OCI-LY7 (cell line): ENCODE data around the gene CHD9.

ENCODE experiments used
- EZH2phosphoT487 ChIP-seq: fragments of 200-600 bp; sonication (generic); IDR thresholded peaks from 2 replicates; pipeline ENCODE4 v1.6.1; 2018; ENCODE audit warnings: low read depth, borderline replicate concordance, mild to moderate bottlenecking, mixed run types, antibody characterized with exemption, low read length, moderate library complexity, mixed read lengths
- TF ChIP-seq, protein P1 (sequence below): fragments of 200-600 bp; sonication (generic); conservative IDR thresholded peaks from 2 replicates; pipeline ENCODE4 v1.5.1; 2014; ENCODE audit warnings: mild to moderate bottlenecking, antibody characterized with exemption, low read length, moderate library complexity, mixed read lengths

DNA sequence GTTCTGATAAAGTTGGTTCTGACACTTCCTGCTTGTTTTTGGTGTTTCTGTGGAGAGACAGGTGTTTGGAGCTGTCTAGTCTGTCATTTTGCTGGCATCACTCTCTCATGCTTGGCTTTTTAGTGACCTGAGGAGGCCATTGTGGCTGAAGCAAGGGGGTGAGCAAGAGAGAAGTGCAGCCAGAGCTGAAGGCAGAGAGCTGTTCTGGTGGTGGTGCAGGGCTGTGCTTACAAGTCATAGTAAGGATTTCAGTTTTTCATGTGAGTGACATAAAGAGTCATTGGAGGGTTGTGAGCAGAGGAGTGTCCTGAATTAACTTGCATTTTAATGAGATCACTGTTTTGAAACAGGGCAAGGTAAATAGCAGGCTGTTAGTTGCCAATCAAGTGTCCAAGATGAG lies 97.5 kb downstream of the CHD9 start:
- TF ChIP-seq, protein P1, sequence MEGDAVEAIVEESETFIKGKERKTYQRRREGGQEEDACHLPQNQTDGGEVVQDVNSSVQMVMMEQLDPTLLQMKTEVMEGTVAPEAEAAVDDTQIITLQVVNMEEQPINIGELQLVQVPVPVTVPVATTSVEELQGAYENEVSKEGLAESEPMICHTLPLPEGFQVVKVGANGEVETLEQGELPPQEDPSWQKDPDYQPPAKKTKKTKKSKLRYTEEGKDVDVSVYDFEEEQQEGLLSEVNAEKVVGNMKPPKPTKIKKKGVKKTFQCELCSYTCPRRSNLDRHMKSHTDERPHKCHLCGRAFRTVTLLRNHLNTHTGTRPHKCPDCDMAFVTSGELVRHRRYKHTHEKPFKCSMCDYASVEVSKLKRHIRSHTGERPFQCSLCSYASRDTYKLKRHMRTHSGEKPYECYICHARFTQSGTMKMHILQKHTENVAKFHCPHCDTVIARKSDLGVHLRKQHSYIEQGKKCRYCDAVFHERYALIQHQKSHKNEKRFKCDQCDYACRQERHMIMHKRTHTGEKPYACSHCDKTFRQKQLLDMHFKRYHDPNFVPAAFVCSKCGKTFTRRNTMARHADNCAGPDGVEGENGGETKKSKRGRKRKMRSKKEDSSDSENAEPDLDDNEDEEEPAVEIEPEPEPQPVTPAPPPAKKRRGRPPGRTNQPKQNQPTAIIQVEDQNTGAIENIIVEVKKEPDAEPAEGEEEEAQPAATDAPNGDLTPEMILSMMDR: no peak
- no peak for TF ChIP-seq EZH2phosphoT487
